HG03095 (cell line): ENCODE measurements around the gene DPH2.
A peak's percentile ranks its signal among the peaks of the same experiment; 100 is the strongest.

Experiments
- ATAC-seq: cut with Tn5 transposase; IDR thresholded peaks from one replicate; pipeline ENCODE4 v1.9.1; 2021; ENCODE audit warnings: moderate library complexity; ENCODE audit not compliant: unreplicated experiment

DPH2 gene

DNA sequence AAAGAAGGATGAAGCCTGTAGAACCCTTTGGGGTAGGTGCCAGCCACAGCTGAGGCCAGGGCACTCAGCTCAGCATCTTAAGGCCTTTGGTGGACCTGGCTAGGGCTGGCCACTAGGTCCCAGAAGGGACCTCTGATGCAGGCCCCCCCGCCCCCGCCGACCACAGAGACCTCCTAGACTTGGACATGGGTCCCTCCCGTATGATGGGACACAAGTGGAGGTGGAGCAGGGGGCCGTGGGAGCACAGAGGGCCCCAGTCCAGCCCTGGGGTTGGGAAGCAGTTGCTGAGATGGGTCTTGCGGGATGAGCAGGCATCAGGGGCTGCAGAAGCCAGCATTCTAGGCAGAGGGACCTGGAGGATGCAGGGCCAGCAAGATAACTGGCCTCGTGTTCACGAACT lies 12.4 kb downstream of the DPH2 start:
- no peak for ATAC-seq

DNA sequence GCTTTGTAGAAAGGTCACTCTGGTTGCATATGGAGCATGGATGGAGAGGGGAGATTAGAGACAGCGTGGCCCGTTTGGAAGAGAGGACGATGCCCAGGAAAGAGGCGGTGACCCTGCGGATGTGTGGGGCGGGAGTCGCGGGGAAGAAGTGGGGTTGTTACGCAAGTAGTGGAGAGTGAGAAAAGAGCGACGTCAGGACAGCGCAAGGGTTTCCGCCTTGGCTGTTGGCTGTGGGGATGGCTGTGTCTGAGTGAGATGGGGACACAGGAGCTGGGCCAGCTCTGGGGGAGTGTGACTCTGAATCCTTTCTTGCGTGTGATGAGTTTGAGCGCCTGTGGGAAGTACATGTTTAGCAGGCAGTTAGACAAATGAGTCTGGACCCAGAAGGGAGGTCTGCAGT lies 13.0 kb downstream of the DPH2 start:
- ATAC-seq = no peak

DNA sequence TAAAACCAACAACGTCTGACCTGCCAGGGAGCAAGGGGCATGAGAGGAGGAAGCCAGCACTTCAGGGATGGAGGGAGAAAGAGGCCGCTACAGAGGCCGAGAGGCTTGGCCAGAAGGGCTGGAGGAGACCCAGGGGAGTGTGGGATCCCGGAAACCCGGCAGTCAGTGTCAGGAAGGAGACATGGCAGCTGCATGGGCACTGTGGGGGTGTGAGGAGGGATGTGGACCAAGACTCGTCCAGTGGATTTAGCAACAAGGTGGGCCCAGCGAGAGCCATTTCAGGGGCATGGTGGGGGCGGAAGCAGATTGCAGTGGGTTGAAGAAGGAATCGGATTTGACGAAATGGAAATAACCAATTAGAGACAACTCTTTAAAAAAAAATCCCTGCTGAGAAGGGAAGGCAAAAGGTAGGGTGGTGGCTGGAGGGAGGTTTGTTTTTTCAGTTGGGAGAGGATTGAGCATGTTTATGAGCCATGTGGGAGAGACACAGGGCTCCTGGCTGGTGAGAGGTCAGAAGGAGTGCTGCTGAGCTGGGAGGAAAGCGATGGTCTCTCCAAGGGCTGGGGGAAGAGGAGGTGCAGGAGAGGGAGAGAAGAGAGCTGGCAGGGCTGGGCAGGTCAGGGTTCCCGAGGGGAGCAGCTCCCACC lies 13.6 kb downstream of the DPH2 start:
- no peak for ATAC-seq

DNA sequence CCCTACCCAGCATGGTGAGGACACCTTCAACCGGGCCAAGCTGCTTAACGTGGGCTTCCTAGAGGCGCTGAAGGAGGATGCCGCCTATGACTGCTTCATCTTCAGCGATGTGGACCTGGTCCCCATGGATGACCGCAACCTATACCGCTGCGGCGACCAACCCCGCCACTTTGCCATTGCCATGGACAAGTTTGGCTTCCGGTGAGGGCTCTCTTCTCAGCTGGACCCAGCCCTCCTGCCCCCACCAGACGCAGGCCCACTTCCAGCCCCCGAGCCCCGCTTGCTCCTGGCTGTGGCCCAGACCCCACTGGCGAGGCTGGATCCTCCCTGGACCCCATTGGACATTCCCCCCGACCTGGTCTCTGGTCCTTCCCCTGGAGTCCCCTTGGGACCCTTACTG lies 15.0 kb downstream of the DPH2 start:
- no peak for ATAC-seq

DNA sequence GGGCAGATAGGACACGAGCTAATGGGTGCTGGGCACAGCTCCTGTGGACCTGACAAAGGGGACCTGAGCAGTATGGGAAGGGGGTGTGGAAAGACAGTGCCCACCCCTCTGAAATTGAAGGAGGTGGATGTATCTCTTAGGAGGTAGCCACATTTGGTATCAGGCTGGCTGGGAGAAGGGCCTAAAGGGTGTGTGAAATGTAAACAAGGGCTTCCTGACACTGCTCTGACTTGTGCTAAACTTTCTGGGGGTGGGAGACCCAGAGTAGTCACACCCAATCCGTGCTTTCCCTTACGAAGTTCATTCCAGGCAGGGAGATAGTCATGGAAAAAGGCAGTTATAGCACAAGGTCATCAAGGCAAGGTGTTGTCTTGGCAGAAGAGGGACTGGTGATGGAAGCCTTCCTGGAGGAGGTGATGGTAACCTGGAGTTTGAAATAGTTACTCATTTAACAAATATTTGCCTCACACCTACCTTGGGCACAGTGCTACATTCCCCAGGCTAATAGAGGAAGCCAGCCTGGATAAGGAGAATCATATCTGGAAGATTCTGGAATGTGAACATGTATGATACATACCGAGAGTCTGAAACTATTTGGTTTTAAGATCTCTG lies 16.3 kb downstream of the DPH2 start:
- ATAC-seq = no peak

DNA sequence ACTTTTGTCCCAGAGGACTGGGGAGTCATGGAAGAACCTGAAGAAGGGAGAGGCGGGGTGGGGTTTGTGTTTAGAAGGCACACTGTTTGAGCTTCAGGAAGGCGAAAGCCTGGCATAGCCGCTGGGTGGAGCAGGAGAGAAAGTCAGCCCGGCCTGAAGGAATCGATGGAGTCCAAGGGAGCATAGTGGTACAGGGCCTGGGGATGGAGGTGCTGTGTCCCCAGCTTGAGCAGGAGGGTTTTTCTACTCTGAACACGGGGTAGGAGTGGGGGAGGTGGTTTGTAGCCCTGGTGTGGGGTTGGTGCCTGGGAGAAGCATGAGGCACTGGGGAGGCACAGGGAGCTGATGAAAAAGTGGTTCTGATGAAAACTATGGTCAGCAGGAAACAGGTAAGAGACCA lies 16.9 kb downstream of the DPH2 start:
- no peak for ATAC-seq

DNA sequence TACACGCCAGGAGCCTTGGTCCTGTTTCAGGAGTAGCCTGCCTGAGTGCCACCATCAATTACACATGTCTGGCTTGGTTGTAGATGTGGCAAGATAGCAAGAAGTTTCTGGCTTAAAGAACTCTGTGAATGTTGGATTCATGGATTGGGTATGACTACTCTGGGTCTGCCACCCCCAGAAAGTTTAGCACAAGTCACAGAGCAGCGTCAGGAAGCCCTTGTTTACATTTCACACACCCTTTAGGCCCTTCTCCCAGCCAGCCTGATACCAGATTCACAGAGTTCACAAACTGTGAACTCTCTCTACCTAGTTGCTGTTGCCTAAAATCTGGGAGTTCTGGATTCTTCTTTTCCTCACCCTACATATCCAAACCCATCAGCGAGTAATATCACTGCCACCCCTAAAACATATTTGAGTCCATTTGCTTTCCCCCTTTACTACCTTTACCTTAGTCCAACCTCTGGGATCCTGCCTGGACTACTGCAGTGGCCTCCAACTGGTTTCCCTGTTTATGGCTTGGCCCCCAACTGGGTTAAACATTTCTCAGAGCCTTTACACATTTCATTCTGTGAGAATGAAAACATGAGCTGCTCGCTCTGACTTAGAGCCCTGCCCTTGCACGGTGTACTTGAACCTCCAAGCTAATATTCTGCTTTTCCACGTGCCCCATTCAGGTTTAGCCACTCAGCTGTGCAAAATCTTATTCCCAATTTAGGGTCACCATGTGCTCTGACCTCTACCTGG lies 17.5 kb downstream of the DPH2 start:
- no peak for ATAC-seq

DNA sequence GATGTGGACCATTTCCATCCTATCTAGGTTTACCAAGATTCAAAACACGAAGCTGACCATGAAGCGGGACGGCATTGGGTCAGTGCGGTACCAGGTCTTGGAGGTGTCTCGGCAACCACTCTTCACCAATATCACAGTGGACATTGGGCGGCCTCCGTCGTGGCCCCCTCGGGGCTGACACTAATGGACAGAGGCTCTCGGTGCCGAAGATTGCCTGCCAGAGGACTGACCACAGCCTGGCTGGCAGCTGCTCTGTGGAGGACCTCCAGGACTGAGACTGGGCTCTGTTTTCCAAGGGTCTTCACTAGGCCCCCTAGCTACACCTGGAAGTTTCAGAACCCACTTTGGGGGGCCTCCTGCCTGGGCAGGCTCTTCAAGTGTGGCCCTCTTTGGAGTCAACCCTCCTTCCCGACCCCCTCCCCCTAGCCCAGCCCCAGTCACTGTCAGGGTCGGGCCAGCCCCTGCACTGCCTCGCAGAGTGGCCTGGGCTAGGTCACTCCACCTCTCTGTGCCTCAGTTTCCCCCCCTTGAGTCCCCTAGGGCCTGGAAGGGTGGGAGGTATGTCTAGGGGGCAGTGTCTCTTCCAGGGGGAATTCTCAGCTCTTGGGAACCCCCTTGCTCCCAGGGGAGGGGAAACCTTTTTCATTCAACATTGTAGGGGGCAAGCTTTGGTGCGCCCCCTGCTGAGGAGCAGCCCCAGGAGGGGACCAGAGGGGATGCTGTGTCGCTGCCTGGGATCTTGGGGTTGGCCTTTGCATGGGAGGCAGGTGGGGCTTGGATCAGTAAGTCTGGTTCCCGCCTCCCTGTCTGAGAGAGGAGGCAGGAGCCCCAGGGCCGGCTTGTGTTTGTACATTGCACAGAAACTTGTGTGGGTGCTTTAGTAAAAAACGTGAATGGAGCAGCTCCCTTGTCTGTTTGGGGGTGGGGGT lies 20.7 kb downstream of the DPH2 start:
- no peak for ATAC-seq

DNA sequence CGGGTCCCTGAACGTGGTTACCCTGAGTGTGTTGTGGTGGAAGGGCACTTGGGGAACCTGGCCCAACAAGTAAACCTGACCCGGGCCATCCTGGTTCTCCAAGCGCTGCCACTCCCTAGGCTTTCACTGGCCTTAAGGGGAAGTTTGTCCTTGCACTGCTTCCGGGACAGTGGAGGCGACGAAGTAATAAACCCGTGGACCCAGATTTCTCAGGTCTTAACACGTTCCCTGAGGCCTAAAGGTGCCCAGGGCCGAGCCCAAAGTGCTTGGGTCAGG lies 21.3 kb downstream of the DPH2 start:
- no peak for ATAC-seq

DNA sequence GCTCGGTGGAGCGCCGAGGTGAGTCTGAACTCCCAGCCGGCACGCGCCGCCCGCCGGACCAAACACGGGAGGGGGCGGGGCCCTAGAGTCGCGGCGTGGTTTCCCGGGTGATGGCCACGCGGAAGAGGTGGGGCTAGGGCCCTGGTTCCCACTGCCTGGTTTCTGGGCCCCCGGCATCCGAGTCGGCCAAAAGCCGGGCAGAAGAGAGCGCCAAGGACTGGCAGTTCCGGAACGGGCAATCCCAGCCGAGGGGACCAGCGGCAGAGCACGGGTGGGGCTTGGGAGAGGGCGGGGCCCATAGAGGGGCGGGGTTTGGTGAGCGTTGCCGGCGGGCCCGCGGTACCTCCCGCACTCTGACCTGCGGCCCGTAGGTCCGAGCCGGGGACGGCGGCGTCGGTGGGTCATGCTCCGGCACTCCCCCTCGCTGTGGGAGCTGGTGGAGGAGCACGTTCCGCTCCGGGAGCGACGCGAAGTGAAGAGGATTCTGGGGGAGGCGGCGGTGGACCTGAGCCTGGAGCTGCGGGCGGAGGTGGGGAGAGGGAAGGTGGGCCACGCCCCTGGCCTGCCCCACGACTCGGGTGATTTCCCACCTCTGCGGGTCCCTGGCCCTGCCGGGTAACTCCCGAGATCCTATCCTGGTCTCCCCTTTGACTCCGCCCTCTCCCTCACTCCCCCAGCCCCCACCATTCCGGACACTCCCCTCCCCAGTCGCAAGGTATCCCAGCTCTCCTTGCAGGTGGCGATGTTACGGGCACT lies 21.8 kb downstream of the DPH2 start, which contains the start of gene CCDC24:
TSS of gene CCDC24 (plus strand) at position 124 of the 756 bp plus-strand sequence. CDS start at position 404, 280 bp downstream.
- ATAC-seq = peak; percentile 73

DNA sequence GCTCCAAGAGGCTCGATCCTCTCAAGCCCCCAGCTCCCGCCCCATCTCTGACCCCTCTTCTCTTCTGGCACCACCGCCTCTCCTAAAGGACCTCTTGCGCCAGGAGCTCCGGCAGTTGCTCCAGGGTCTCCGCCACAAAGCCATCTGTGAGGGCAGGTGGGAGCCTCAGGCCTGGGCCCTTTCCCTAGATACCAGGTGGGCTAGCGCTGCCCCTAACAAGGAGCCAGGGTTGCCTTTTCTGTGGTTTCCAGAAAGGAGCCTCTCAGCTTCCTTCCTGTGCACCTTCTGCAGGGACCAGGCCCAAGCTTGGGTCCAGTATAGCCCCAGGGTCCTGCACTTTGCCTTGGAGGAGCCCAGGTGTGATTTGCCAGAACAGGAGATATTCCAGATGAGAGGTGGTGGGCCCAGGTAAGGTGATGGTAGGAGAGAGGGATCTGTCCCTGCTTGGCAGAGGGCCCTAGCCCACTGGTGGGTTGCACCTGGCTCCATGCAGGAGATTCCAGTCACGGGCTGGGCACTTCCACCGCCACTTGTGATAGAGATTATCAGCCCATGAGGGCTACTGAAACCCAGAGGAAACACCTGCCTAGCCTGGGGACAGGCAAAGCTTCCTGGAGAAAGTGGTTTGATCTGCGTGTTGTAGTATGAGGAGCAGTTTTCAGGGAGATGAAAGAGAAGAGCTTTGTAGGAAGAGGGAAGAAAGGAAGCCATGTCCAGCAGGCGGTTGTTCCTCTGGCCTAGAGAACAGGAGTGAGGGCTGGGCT lies 22.6 kb downstream of the DPH2 start:
- ATAC-seq = no peak

DNA sequence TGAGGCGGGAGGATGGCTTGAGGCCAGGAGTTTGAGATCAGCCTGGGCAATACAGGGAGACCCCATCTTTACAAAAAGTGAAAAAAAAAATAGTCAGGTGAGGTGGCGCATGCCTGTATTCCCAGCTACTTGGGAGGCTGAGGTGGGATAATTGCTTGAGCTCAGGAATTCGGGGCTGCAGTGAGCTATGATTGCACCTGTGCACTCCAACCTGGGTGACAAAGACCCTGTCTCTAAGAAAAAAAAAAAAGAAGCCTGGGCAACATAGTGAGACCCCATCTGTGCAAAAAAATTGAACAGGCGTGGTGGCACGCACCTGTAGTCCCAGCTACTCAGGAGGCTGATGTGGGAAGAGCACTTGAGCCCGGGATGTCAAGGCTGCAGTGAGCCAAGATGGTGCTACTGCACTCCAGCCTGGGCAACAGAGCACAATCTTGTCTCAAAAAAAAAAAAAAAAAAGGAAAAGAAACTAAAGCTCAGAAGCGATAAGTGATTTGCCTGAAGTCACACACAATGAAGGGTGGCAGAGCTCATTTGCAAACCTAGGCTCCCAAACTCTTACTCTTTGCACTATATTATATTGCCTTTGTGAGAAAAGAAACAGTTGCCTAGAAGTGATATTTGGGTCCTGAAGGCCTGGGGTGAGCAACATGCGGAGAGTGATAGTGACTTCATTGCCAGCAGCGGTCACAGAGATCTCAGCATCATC lies 23.6 kb downstream of the DPH2 start:
- ATAC-seq = no peak

DNA sequence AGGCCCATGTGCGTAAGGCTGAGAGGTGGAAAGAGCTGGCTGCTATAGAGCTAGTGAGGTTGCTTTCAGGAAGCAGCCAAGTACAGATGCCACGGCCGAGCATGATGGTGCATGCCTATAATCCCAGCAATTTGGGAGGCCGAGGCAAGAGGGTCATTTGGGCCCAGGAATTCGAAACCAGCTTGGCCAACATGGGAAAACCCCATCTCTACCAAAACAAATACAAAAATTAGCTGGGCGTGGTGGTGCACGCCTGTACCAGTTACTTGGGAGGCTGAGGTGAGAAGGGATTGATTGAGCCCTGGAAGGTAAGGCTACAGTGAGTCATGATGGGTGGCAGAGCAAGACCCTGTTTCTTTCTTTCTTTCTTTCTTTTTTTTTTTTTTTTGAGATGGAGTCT lies 24.3 kb downstream of the DPH2 start:
- ATAC-seq = no peak

DNA sequence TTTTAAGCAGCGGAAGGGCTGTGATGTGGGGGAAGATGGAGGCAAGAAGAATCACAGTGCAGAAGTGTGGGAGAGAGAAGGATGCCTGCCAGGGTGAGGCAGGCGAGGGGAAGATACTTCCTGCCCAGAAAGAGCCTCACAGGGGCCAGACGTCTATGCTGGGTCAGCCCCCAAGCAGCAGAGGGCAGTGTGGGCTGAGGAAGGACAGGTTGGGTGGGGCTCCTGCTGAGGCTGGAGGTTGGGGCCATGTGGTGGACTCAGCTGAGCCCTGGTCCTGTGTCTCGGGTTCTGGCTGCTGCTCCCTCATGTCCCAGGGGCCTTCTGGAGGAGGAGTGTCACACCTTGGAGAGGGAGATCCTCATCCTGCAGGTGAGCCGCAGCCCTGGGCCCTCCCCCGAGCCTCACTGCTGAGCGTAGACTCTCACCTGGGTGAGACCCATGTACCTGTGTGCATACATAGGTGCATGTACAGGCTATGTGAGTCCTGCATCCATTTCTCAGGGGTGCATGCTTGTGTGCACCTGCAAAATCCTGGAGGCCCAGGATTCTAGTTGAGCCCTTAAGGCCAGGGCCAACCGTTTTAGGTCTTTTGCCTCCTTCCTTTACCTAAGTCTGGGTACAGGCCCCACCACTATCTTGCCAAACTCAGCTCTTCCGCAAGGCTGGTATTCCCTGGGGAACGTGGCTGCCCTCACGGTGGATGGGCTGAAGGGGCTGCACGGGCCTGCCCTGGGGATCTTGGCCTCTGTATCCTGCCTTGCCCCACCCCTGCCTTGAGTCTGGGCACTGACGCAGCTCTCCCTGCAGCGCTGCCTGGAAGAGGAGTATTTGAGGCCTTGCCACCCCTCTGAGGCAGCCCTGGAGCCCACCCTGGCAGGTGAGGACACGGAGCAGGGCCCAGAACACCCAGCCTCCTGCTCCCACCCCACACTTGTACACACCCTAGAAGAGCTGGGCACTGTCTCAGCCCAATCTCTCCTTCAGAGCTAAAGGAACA lies 25.3 kb downstream of the DPH2 start:
- no peak for ATAC-seq

DNA sequence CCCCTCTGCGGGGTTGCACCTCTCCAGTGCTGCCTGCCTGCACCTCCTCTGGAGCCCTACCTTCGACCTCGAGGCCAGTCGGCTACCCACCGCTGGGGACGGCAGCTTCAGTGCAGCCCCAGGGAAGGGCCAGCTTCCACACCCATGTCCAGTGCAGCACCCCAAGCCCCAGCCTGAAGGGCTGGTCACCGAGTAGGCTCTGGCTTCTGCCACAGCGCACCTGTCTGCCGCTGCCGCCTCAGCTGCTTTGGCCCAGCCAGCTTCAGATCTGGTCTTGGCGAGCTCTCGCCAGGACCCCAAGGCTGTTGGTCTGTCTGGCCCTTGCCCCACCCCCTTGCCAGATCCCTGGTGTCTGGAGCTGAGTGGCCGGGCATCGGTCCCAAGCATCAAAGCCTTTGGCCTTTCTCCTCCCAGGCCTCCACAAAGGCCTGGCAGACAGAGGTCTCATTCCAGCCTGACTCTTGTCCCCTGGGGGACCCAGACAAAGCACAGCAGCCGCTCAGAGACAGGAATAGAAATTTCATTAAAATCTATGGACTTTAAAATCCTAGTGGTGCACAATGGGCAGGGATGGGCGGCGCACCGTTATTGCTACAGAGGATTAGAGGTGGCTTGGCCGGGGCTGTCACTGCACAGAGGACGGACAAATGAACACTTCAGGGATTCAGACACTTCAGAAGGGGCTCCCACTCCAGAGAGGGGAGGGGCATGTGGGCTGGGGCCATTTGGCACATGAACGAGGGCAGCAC lies 26.3 kb downstream of the DPH2 start:
- no peak for ATAC-seq

DNA sequence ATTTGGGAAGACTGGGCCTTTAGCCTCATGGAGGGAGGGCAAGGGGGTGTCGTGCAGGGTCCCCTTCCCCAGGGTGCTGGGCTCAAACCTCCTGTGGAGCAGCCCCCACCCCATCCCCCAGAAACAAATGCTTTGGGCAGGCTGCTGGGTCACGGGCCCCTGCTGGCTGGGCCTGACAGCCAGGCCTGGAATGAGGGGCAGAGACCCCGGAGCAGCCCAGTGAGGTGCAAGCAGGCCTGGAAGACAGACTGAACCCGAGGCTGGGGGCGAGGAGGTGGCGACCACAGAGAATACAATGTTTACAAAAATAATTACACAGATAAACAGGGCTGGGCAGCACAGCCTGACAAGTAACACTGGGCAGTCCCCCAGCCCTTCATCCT lies 26.9 kb downstream of the DPH2 start:
- no peak for ATAC-seq

DNA sequence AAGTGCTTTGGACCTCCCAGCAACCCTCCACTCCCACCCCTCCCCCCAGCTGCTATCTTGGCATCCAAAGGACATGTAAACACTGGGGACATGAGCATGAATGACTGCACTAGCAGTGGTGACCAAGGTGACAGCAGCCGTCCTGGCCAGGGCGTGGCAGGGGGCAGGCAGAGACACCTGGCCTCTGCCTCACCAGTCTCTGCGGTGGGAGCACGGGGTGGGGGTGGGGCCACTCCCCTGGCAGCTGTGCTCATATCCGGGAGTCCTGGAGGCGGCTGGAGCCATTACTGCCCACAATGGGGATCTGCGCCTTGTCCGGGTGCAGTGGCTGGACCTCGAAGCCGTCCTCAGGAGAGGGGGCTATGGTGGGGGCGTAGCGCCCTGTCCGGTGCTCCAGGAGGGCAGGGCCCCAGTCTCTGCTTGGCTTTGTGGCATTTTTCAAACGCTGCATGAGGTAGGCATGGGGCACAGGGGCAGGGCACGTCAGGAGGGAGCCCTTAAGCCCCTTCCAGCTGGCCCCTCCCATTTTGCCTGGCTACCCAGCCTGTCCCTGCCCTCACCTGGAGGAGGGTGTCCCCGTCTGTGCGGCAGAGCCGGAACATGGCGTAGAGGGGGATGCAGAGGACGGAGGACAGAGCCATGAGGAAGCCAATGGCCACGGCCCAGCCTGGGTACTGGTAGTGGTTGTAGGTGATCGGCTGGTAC lies 27.6 kb downstream of the DPH2 start:
- no peak for ATAC-seq
